Hepatocyte (in vitro differentiated cells): ENCODE results near the gene PMPCA.

ENCODE experiments used
- CTCF ChIP-seq: fragments of 200-600 bp; sonication (generic); IDR thresholded peaks from 2 replicates; pipeline ENCODE4 v1.5.1; 2016; ENCODE audit warnings: antibody characterized with exemption, mild to moderate bottlenecking; ENCODE audit not compliant: poor library complexity
- EZH2 ChIP-seq: fragments of 200-600 bp; sonication (generic); IDR thresholded peaks from 2 replicates; pipeline ENCODE4 v1.6.1; 2016; ENCODE audit warnings: antibody characterized with exemption, mild to moderate bottlenecking, borderline replicate concordance

- no peak for TF ChIP-seq EZH2
- TF ChIP-seq CTCF, result no peak
These were observed 15.5 kb upstream of the PMPCA start for GRCh38 chr9:136395020-136395340.
